ENCODE results near the gene SLC17A9. TPM values are rescaled to one million over a fixed set of nuclear protein-coding genes. Genes with fewer than 3 reads are reported as not detected.

Gene SLC17A9
- total and polyA plus RNA-seq, 4 donors: 2.4 to 17.3 (median 9.6) TPM

DNA sequence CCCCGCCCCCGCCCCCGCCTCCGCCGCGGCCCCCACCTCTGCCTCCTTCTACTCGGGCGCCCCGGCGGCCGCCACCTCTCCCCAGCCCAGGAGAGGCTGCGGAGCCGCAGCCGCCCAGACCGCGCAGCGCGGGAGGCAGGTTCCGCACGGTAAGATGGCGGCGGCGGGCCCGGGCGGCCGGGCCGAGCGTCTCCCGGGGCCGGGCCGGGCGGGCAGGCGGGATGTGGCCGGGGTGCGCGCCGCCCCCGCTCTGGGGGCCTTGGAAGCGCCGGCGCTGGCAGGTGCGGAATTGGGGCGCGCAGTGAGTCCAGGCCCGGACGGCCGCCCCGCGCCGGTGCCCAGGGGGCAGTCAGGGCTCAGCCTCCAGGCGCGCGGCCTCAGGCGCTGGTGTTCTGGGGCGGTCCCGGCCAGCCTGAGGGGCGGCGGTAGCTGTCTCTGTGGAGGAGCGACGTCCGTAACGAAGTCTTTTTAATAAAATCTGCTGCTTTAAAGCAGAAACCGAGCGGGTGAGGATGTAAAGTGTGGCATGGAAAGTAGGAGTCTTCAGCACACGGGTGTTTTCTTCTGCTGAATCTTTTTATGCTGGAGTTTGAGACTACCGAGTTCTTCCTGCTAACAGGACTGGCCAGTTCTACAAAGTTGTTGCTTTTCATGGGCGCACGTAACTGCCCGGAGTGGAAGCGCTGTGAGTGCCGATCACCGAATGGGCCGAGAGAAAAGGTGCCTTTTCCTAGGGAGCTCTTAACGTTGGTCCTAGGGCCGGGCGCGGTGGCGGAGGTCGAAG is 14.2 kb upstream of the SLC17A9 start, which contains the start of gene GID8:
Gene GID8, plus strand, starts transcription at position 43 of the 784 bp plus-strand sequence. CDS start 3,356 bp downstream, outside the sequence.
- WGBS, 2 donors: 0% methylated on average over 42 to 79 of the region's 79 CpGs
- ATAC-seq (ENCODE audit: insufficient read depth, low FRiP score): peak; percentile 38

DNA sequence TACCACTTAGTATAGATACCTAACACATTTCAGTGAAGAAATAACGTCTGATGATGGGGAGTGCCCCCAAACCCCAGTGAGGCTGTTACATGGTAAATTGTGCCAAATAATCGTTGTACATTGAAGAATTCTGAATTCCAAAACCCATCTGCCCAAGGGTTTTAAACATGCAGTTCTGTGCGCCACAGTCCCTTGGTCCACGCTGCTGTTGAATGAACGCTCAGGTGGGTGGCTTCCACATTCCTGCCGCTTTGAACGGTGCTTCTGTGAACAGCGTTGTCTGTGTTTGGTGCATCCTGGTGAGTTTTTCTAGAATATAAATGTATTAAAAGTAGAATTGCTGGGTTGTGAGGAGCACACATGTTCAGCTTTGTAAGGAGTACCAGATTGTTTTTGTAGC is 11.6 kb upstream of the SLC17A9 start:
- WGBS, 2 donors: 93% methylated on average over 8 of the region's 8 CpGs
- Histone ChIP-seq H3K4me3 (no peak overlapping the region), H3K27me3 (ENCODE audit: control insufficient read depth in 3 of 3, insufficient read depth in 3 of 3, low read length in 2 of 3) (no peaks in the 10 kb centered on the region), H3K4me1 (ENCODE audit: control insufficient read depth in 5 of 5, insufficient read depth in 5 of 5, low read length in 5 of 5) (peaks cover 9 to 24% (median 15%) of the 10 kb centered on the region in 5 donors), H3K9ac (ENCODE audit: insufficient read depth in 1 of 2, low read length in 2 of 2) (no peak overlapping the region), H3K9me3 (ENCODE audit: control insufficient read depth in 4 of 4, insufficient read depth in 3 of 4, low read length in 3 of 4) (no peaks in the 10 kb centered on the region), H3K27ac (ENCODE audit: low read depth in 1 of 2, low read length in 1 of 2) (no peak overlapping the region), H3K36me3 (ENCODE audit: control insufficient read depth in 4 of 4, insufficient read depth in 4 of 4, low read length in 4 of 4) (peaks cover 8 to 32% (median 17%) of the 10 kb centered on the region in 4 donors)
- DNase-seq (no peak), ATAC-seq (ENCODE audit: insufficient read depth, low FRiP score) (no peak)
- TF ChIP-seq, protein P1, sequence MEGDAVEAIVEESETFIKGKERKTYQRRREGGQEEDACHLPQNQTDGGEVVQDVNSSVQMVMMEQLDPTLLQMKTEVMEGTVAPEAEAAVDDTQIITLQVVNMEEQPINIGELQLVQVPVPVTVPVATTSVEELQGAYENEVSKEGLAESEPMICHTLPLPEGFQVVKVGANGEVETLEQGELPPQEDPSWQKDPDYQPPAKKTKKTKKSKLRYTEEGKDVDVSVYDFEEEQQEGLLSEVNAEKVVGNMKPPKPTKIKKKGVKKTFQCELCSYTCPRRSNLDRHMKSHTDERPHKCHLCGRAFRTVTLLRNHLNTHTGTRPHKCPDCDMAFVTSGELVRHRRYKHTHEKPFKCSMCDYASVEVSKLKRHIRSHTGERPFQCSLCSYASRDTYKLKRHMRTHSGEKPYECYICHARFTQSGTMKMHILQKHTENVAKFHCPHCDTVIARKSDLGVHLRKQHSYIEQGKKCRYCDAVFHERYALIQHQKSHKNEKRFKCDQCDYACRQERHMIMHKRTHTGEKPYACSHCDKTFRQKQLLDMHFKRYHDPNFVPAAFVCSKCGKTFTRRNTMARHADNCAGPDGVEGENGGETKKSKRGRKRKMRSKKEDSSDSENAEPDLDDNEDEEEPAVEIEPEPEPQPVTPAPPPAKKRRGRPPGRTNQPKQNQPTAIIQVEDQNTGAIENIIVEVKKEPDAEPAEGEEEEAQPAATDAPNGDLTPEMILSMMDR (IDR thresholded peaks at IDR 0.05; ENCODE audit: control extremely low read depth, extremely low read depth): no peak

More for the DNA sequence above, 14.2 kb upstream of the SLC17A9 start, which contains the start of gene GID8:
- peak; percentile 51 to 54 (median 53) for DNase-seq
- H3K9me3 ChIP-seq (ENCODE audit: control insufficient read depth in 4 of 4, insufficient read depth in 3 of 4, low read length in 3 of 4): no peaks in the 10 kb centered on the region
- peak within 1 kb of the TSS; percentile 92 for H3K4me3 ChIP-seq
- H3K9ac ChIP-seq (ENCODE audit: insufficient read depth in 1 of 2, low read length in 2 of 2): peak within 1 kb of the TSS; percentile 84
- peaks cover 9 to 33% (median 19%) of the 10 kb centered on the region in 5 donors for H3K4me1 ChIP-seq (ENCODE audit: control insufficient read depth in 5 of 5, insufficient read depth in 5 of 5, low read length in 5 of 5)
- no peaks in the 10 kb centered on the region for H3K27me3 ChIP-seq (ENCODE audit: control insufficient read depth in 3 of 3, insufficient read depth in 3 of 3, low read length in 2 of 3)
- peak within 1 kb of the TSS; percentile 91 to 92 for H3K27ac ChIP-seq (ENCODE audit: low read depth in 1 of 2, low read length in 1 of 2)
- peaks cover 0 to 20% (median 9%) of the 10 kb centered on the region in 4 donors for H3K36me3 ChIP-seq (ENCODE audit: control insufficient read depth in 4 of 4, insufficient read depth in 4 of 4, low read length in 4 of 4)
- TF ChIP-seq, protein P1 (IDR thresholded peaks at IDR 0.05; ENCODE audit: control extremely low read depth, extremely low read depth): no peak

DNA sequence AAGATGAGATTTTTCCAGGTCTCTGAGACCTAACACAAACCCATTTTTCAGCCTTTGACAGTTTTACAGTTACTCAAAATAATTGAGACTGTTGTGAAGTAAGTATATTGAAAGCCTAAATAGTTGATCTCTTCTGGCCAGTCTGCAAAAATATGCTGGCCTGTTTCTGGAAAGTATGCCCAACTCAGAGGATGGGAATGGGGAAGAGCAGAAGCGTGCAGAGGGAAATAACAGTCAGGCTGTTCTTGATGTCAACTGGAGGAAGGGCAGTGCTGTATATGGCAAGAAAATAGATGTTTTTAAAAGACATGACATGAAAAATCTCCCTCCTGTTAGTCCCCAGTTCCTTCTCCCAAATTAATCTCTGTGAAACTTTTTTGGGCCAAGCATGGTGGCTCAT is 10.7 kb upstream of the SLC17A9 start:
- Histone ChIP-seq H3K36me3 (ENCODE audit: control insufficient read depth in 4 of 4, insufficient read depth in 4 of 4, low read length in 4 of 4) (peaks cover 13 to 41% (median 23%) of the 10 kb centered on the region in 4 donors), H3K4me1 (ENCODE audit: control insufficient read depth in 5 of 5, insufficient read depth in 5 of 5, low read length in 5 of 5) (peaks cover 8 to 15% (median 9%) of the 10 kb centered on the region in 5 donors), H3K27me3 (ENCODE audit: control insufficient read depth in 3 of 3, insufficient read depth in 3 of 3, low read length in 2 of 3) (no peaks in the 10 kb centered on the region), H3K9me3 (ENCODE audit: control insufficient read depth in 4 of 4, insufficient read depth in 3 of 4, low read length in 3 of 4) (no peaks in the 10 kb centered on the region), H3K27ac (ENCODE audit: low read depth in 1 of 2, low read length in 1 of 2) (no peak overlapping the region), H3K9ac (ENCODE audit: insufficient read depth in 1 of 2, low read length in 2 of 2) (no peak overlapping the region), H3K4me3 (no peak overlapping the region)
- DNase-seq: no peak
- TF ChIP-seq, protein P1 (IDR thresholded peaks at IDR 0.05; ENCODE audit: control extremely low read depth, extremely low read depth): no peak
- WGBS, 2 donors: 77 to 91% methylated on average over 1 of the region's 1 CpG
- no peak for ATAC-seq (ENCODE audit: insufficient read depth, low FRiP score)
